C4-2B (cell line): Measurements from ENCODE around the gene SLITRK1.

ENCODE experiments used
- CTCF ChIP-seq: fragments of 450-650 bp; conservative IDR thresholded peaks from 2 replicates; pipeline ENCODE4 v1.5.1; 2017; ENCODE audit warnings: mild to moderate bottlenecking
- ZFX ChIP-seq: fragments of 450-650 bp; IDR thresholded peaks from 2 replicates; pipeline ENCODE4 v1.6.1; 2017

- TF ChIP-seq CTCF: no peak
- TF ChIP-seq ZFX: no peak
Measured at GRCh38 chr13:83880275-83881139, 1.8 kb downstream of the SLITRK1 start.
